GM19463 (cell line): ENCODE results near the gene PRTG.
"Not testable (repeated sequence)": the region's sequence is repeated elsewhere in the genome, so short reads cannot be mapped to it uniquely, and the experiment has no call there.

Experiments
- ATAC-seq: cut with Tn5 transposase; IDR thresholded peaks from one replicate; pipeline ENCODE4 v1.9.1; 2021; ENCODE audit warnings: mild to moderate bottlenecking, moderate library complexity; ENCODE audit not compliant: unreplicated experiment

PRTG gene

GRCh38 chr15:55703873-55704301 lies 39.1 kb downstream of the PRTG start:
- no peak for ATAC-seq

GRCh38 chr15:55700876-55701275 lies 42.1 kb downstream of the PRTG start:
- no peak for ATAC-seq

DNA sequence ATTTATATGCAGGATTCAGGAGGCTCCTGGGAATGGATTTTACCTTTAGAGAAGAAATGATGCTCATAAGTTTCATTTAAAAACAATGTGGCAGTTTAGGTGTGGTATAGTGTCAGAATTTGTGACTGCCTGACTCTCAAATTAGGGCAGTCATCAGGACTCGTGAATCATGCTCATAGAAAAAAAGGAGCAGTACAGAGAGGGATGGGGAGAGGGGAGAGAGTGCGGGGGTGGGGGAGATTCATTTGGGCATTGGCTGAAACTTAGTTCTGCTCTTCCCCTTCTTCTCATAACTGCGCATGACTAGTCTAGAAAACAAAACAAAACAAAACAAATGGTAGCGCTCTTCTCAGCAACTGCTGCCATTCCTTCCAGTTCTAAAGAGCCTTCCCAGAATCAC lies 44.3 kb downstream of the PRTG start:
- no peak for ATAC-seq

DNA sequence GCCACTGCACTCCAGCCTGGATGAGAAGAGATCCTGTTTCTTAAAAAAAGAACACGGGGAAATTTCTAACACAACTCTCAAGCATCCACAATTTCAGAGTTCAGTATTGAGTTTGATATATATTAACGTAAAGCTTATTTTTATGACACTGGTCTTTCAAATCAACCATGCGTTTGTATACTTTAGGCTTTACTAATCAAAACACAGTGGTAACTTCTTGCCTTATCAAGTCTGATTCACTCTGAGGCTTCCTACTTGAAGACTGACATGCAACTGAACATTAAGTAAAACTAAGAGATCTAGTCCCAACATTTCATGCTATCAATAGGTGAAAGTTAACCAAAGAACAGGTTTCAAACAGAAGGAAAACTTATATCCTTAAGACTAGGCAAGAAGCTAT lies 46.7 kb downstream of the PRTG start:
- no peak for ATAC-seq

GRCh38 chr15:55695432-55695831 lies 47.5 kb downstream of the PRTG start:
- ATAC-seq, result no peak

DNA sequence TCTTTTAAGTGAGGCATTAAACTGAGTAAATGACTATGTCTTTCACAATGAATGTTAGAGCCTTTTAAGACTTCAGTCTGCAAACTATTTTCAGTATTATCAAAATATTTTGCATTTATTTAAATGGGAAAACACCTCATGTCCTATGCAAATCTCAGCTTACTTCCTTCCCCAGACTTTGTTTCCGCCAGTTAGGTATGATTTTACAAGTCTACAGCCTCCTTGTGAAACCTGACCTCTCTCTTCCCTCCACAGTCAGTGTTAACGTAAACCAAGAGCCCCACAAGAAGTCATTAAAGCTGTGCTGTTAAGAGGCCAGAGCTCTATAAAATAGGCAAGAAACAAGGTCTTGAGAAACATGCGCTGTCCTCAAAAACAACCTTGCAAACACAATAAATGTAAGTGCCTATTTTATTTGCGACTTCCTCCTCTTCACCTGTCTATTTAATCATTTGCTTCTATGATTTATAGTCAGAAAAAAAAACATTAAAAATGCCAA lies 48.3 kb downstream of the PRTG start:
- ATAC-seq, result peak; percentile 97

- ATAC-seq, result not testable (repeated sequence)
These were observed 49.8 kb downstream of the PRTG start for GRCh38 chr15:55693116-55693515.

- ATAC-seq, result no peak
These were observed 55.2 kb downstream of the PRTG start for GRCh38 chr15:55687792-55688191.

GRCh38 chr15:55685286-55685685 lies 57.7 kb downstream of the PRTG start:
- peak; percentile 85 for ATAC-seq

GRCh38 chr15:55683376-55683775 lies 59.6 kb downstream of the PRTG start:
- ATAC-seq, result no peak

- ATAC-seq, result no peak
These were observed 61.3 kb downstream of the PRTG start for GRCh38 chr15:55681631-55682030.

DNA sequence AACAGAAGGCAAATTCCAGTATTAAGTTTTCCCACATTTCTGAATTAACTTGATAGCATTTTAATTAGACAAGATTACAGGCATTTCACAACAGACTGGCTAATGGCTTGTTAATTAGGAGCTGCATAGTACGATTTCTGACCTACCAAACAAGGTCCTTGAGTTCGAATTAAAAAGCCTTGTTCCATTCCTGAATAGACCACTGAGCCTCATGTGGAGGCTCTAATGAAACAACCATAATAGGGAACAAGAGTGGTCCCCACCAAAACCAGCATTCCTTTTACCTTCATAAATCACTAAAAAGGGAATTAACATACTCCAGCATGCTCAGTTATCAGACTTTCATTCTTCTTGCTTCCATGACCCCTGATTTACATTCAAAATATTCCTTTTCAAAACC lies 66.4 kb downstream of the PRTG start:
- ATAC-seq, result no peak

- ATAC-seq, result no peak
These were observed 69.7 kb downstream of the PRTG start for GRCh38 chr15:55673287-55673686.

GRCh38 chr15:55669270-55669669 lies 73.7 kb downstream of the PRTG start:
- no peak for ATAC-seq

- no peak for ATAC-seq
These were observed 77.2 kb downstream of the PRTG start for GRCh38 chr15:55665605-55666227.

DNA sequence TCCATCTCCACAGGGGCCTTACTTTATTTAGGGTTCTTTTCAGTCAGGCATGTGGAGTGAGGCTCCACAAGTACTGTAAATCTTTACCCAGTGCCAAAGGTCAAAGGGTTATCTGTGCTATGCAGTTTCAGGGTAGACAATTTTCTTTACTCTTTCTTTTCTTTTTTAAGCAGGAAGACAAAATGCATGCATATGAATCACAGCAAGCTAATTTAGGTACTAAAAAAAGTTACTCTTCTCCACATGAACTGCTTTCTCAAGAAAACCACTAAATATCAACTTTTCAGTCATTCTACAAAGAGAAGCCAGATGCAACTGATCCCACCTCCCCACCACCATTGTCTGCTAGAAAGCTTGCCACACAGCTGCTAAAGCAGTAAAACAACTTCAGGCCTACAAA lies 81.5 kb downstream of the PRTG start:
- no peak for ATAC-seq

DNA sequence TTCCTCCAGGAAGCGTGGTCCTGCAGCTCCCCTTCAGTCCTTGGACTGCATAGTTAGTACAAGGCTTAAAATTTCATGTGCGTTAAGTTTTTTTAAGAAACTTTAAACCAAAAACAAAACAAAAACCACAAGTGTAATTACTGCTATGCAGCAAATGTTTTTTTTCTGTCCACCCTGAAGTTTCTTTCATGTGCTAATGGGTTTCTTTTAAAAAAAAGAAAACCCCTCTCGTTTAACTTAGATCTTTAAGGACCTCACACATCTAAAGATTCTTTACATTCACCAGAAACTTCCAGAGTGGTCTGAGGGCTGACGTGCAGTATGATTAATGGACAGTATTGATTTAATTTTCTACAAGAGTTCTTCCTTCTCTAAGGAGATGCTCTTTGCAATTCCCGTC lies 82.8 kb downstream of the PRTG start:
- no peak for ATAC-seq

DNA sequence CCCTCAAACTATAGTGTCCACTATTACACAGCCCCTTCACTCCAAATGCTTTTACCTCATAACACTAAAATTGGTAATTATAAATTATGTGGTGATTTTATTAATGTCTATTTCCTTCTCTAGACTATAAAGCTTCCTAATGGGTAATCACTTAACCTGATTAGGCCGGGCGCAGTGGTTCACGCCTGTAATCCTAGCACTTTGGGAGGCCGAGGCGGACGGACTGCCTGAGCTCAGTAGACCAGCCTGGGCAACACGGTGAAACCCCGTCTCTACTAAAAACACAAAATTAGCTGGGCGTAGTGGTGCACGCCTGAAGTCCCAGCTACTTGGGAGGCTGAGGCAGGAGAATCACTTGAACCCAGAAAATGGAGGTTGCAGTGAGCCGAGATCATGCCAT lies 83.5 kb downstream of the PRTG start:
- no peak for ATAC-seq

GRCh38 chr15:55658886-55659285 lies 84.1 kb downstream of the PRTG start:
- ATAC-seq, result no peak

- ATAC-seq, result no peak
These were observed 88.4 kb downstream of the PRTG start for GRCh38 chr15:55654561-55655031.

- no peak for ATAC-seq
These were observed 90.0 kb downstream of the PRTG start for GRCh38 chr15:55652909-55653495.

DNA sequence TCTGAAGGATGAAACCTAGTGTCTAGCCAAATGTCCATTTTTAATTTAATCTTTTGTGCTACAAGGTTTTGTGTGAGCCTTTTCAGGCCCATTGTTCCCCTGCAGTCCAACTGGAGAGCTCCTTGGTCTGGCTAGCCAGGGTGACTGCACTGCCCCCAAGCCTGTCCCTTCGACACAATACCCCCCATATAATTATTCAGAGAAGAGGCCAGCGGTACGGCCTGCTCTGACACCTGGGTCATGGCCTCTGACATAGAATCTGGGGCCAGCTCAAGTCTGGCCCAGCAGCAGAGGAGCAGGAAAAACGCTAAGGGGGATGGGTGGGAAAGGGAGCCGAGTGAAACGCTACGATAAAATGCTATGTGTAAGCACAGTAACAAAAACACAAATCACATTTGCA lies 90.6 kb downstream of the PRTG start:
- no peak for ATAC-seq

DNA sequence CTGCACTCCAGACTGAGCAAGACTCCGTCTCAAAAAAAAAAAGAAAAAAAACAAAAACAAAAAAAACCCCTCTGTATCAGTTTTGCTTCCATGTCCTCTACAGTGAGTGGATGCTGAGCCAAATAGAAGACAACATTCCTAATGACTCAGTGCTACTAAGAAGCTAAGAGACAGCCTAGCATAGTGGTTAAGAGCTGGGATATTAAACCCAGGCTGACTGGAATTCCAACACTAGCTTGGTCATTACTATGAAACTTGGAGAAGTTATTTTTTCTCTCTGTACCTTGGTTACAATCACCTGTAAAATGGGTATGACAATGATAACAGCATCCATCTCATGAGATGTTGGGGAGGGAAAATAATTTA lies 93.9 kb downstream of the PRTG start:
- no peak for ATAC-seq
